ENCODE data around the gene SLC25A19.
A peak's percentile ranks its signal among the peaks of the same experiment; 100 is the strongest.
"Not testable (repeated sequence)": the region's sequence is repeated elsewhere in the genome, so short reads cannot be mapped to it uniquely, and the experiment has no call there.

Gene SLC25A19

DNA sequence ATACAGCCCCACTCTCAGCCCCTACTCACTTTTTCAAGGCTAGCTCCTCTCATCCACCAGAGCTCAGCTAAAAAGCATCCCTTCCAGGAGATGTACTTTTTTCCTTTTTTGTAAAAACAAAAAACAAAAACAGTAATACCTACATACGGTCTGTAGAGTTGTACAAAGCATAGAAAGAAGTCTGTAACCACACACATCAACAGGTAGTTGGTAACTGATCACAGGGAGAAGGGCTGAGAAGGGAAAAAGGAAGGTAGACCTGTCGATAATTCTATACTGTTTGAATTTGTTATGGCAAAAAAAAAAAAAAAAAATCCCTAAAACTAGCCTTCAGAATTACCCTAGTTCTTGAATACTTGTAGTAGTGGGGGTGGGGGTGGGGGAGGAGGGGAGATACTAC is 874 bp downstream of the SLC25A19 start:
- intact Hi-C loops (cut with DNase I; ENCODE audit: low total_unique reads) = no loop called here
- Histone ChIP-seq H3K27me3 (no peaks in the 10 kb centered on the region), H3K9me3 (no peaks in the 10 kb centered on the region), H3K27ac (peak overlapping the region; percentile 86 to 87), H3K4me1 (peaks cover 0 to 10% (median 4%) of the 10 kb centered on the region in 4 donors), H3K4me3 (peak overlapping the region; percentile 69 to 73), H3K36me3 (peaks cover 0 to 19% (median 12%) of the 10 kb centered on the region in 3 donors)
- no peak for DNase-seq
- TF ChIP-seq, protein P1, sequence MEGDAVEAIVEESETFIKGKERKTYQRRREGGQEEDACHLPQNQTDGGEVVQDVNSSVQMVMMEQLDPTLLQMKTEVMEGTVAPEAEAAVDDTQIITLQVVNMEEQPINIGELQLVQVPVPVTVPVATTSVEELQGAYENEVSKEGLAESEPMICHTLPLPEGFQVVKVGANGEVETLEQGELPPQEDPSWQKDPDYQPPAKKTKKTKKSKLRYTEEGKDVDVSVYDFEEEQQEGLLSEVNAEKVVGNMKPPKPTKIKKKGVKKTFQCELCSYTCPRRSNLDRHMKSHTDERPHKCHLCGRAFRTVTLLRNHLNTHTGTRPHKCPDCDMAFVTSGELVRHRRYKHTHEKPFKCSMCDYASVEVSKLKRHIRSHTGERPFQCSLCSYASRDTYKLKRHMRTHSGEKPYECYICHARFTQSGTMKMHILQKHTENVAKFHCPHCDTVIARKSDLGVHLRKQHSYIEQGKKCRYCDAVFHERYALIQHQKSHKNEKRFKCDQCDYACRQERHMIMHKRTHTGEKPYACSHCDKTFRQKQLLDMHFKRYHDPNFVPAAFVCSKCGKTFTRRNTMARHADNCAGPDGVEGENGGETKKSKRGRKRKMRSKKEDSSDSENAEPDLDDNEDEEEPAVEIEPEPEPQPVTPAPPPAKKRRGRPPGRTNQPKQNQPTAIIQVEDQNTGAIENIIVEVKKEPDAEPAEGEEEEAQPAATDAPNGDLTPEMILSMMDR (IDR thresholded peaks at IDR 0.05) = no peak

DNA sequence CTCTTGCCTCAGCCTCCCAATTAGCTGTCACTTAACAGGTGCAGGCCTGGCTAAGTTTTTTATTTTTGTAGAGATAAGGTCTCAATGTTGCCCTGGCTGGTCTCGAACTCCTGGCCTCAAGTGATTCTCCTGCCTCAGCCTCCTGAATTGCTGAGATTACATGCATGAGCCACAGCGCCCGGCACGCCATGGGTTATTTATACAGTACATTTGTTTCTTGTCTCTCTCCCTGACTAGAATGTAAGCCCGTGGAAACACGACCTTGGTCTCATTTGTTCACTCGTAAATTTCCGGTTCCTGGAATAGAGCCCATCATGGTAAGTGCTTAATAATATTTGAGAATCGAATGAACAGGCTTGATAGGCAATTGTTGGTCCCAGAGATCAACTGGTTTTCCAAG is 2.0 kb downstream of the SLC25A19 start:
- Histone ChIP-seq H3K4me3 (no peak overlapping the region), H3K27ac (no peak overlapping the region), H3K9me3 (no peaks in the 10 kb centered on the region), H3K36me3 (peaks cover 0 to 21% (median 15%) of the 10 kb centered on the region in 3 donors), H3K27me3 (no peaks in the 10 kb centered on the region), H3K4me1 (peaks cover 0 to 10% (median 4%) of the 10 kb centered on the region in 4 donors)
- no peak for DNase-seq
- intact Hi-C loops (cut with DNase I; ENCODE audit: low total_unique reads) = no loop called here
- TF ChIP-seq, protein P1 (IDR thresholded peaks at IDR 0.05) = no peak

DNA sequence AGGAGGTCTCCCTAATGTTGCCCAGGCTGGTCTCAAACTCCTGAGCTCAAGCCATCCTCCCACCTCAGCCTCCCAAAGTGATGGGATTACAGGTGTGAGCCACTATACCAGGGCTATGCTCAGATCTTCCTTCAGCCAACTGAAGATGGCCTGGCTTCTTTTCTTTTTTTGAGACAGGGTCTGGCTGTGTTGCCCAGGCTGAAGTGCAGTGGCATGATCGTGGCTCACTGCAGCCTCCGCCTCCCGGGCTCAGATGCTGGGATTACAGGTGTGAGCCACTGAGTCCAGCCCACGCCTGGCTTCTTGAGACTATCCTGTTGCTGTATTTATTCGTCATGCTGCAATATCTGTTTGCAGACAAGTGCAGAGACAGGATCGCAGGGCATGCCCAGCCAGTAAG is 4.1 kb downstream of the SLC25A19 start:
- Histone ChIP-seq H3K4me1 (peaks cover 0 to 10% (median 4%) of the 10 kb centered on the region in 4 donors), H3K4me3 (no peak overlapping the region), H3K27ac (no peak overlapping the region), H3K27me3 (no peaks in the 10 kb centered on the region), H3K9me3 (no peaks in the 10 kb centered on the region), H3K36me3 (peaks cover 0 to 33% (median 22%) of the 10 kb centered on the region in 3 donors)
- DNase-seq = no peak
- TF ChIP-seq, protein P1 (IDR thresholded peaks at IDR 0.05) = no peak
- intact Hi-C loops (cut with DNase I; ENCODE audit: low total_unique reads) = no loop called here

DNA sequence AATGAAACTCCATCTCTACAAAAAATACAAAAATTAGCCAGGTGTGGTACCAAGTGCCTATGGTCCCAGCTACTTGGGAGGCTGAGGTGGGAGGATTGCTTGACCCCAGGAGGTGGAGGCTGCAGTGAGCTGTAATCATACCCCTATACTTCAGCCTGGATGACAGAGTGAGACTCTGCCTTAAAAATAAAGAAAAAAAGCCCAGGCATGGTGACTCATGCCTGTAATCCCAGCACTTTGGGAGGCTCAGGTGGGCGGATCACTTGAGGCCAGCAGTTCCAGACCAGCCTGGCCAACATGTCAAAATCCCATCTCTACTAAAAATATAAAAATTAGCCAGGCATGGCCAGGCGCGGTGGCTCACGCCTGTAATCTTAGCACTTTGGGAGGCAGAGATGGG is 9.0 kb downstream of the SLC25A19 start:
- peaks cover 0 to 28% (median 15%) of the 10 kb centered on the region in 3 donors for H3K36me3 ChIP-seq
- H3K4me3 ChIP-seq = not testable (repeated sequence)

DNA sequence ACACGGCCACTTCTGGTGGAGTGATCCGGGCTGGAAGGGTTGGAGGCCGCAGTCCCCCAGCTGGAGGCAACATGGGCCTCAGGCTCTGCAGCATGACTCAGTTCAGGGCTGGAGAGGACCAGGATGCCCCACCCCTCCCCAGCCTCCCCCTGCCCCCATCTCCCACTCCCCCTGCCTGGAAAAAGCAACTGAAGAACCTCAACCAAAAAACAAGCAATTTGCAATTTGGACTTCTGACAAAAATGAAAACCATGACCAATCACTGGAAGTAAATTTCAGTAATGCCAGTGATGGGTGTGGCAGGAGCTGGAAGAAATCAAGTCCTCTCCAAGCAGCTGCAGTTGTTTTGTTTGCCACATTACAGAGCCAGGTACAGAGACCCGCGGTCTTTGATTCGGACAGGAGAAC is 11.6 kb downstream of the SLC25A19 start:
- Histone ChIP-seq H3K4me3 (no peak overlapping the region), H3K27ac (no peak overlapping the region)
- intact Hi-C loops (cut with DNase I; ENCODE audit: low total_unique reads) = no loop called here

More for the DNA sequence above, 9.0 kb downstream of the SLC25A19 start:
- H3K9me3 ChIP-seq; intact Hi-C loops (cut with DNase I; ENCODE audit: low total_unique reads); H3K27me3 ChIP-seq; DNase-seq; H3K27ac ChIP-seq; H3K4me1 ChIP-seq: not testable (repeated sequence)

DNA sequence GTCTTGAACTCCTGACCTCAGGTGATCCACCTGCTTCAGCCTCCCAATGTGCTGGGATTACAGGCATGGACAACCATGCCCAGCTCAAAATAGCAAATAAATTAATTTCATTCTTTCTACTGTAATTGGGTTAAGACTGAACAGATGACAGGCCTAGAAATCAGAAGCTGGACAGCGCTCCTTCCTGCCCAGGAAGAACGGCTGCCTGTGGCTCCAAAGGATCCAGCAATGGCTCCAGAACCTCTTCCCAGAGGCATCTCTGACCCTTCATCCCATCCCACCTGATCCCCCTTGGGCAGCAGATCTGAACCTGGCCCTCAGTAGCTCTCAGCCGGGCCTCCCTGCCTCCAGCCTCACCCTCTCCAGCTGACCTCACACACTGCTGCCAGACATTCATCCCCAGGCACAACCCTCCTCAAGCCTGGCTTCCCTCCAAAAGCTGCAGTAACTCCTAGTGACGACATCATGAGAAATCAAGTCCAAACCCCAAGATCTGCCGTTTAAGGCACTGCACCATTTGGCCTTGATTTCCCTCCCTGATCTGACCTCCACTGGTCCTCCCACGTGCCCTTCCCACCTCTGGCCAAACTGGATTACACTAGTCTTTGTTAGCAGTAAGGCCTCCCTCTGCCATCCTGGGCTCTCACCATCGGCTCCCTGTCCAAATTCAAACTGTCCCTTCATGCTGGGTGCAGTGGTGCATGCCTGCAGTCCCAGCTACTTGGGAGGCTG is 15.1 kb downstream of the SLC25A19 start:
- no peak overlapping the region for H3K4me3 ChIP-seq
- intact Hi-C loops (cut with DNase I; ENCODE audit: low total_unique reads) = no loop called here
- H3K4me1 ChIP-seq = peaks cover 0 to 26% (median 20%) of the 10 kb centered on the region in 4 donors
- no peaks in the 10 kb centered on the region for H3K27me3 ChIP-seq
- H3K36me3 ChIP-seq = peaks cover 0 to 8% (median 4%) of the 10 kb centered on the region in 3 donors
- H3K27ac ChIP-seq = no peak overlapping the region
- TF ChIP-seq, protein P1 (IDR thresholded peaks at IDR 0.05) = no peak
- DNase-seq = no peak
- H3K9me3 ChIP-seq = no peaks in the 10 kb centered on the region

More for the DNA sequence above, 11.6 kb downstream of the SLC25A19 start:
- peaks cover 0 to 22% (median 15%) of the 10 kb centered on the region in 3 donors for H3K36me3 ChIP-seq
- no peaks in the 10 kb centered on the region for H3K9me3 ChIP-seq
- peaks cover 0 to 7% (median 2%) of the 10 kb centered on the region in 4 donors for H3K4me1 ChIP-seq
- no peak for DNase-seq
- no peaks in the 10 kb centered on the region for H3K27me3 ChIP-seq
- TF ChIP-seq, protein P1 (IDR thresholded peaks at IDR 0.05) = no peak
